Measurements from ENCODE around the gene LCN10.

LCN10 gene

DNA sequence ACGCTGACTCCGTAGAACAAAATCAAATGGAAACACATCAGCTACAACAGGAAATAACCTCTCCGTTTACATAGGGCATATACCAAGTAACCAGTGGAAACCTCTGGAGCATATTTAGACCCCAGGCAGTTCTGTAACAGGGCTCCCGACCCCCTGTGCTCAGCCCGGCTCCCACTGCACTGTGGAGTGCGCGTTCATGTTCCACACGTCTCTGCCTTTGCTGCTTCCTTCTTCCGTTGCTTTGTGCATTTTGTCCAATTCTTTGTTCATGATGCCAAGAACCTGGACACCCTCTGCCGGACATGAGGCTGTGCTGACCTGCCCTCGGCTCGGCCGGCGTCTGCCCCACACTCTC is 49.6 kb downstream of the LCN10 start:
- no peaks in the 10 kb centered on the region for H3K36me3 ChIP-seq (ENCODE audit: control insufficient read depth, insufficient read depth, low read length)
- DNase-seq (ENCODE audit: extremely low read depth, insufficient read length) = no peak
- TF ChIP-seq, protein P1, sequence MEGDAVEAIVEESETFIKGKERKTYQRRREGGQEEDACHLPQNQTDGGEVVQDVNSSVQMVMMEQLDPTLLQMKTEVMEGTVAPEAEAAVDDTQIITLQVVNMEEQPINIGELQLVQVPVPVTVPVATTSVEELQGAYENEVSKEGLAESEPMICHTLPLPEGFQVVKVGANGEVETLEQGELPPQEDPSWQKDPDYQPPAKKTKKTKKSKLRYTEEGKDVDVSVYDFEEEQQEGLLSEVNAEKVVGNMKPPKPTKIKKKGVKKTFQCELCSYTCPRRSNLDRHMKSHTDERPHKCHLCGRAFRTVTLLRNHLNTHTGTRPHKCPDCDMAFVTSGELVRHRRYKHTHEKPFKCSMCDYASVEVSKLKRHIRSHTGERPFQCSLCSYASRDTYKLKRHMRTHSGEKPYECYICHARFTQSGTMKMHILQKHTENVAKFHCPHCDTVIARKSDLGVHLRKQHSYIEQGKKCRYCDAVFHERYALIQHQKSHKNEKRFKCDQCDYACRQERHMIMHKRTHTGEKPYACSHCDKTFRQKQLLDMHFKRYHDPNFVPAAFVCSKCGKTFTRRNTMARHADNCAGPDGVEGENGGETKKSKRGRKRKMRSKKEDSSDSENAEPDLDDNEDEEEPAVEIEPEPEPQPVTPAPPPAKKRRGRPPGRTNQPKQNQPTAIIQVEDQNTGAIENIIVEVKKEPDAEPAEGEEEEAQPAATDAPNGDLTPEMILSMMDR (IDR thresholded peaks at IDR 0.05; ENCODE audit: insufficient read depth, low read length, poor library complexity, severe bottlenecking) = no peak
- no peaks in the 10 kb centered on the region; the same call in 1 of the 2 replicates for H3K27me3 ChIP-seq (replicated peaks; ENCODE audit: control insufficient read depth, insufficient read depth, low read length)
- H3K4me3 ChIP-seq (replicated peaks; ENCODE audit: low read depth, low read length) = no peak overlapping the region

DNA sequence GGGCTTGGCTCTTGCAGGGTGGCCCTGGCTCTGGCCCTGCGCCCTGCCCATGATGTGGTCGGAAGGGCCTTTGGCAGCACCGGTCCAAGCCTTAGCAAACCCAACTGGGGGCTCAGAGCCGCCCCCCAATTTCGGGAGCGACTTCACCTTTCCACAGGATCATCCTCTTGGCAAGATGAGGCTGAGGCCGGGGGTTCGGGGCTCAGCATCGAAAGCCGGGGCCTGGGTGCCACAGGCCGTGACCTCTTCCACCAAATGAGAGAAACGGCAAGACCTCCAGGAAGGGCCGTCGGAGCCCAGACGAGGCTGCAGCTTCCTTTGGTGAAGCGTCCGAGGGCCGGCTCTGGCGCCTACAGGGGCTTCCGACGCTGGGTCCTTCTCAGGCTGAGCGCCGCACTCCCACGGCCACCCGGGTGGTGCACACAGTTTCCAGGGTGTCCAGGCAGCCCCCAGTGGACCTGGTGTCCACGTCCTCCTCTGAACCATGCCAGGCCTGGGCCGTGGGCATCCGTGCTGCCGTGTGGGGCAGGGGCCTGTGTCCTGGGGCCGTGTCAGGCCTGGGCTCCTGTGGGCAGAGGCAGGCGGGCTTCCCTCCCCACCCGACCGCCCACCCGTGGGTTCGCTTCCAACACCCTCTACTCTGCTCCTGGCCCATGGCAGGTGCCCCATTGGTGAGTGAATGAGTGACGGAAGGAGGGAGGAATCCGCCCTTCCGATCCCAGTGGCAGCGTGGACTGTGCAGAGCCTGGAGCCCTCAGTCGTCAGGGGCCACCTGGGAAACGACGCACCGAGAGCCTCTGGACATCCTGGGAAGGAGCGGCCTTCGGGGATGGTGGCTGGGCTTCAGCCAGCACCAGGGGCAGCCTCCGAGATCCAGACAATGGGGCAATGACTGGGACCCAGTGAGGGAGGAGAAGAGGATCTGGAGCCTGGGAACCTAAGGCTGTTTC is 50.3 kb downstream of the LCN10 start:
- TF ChIP-seq, protein P1 (IDR thresholded peaks at IDR 0.05; ENCODE audit: insufficient read depth, low read length, poor library complexity, severe bottlenecking) = no peak
- H3K27me3 ChIP-seq (replicated peaks; ENCODE audit: control insufficient read depth, insufficient read depth, low read length) = no peaks in the 10 kb centered on the region; the same call in 1 of the 2 replicates
- no peak overlapping the region for H3K4me3 ChIP-seq (replicated peaks; ENCODE audit: low read depth, low read length)
- no peak for DNase-seq (ENCODE audit: extremely low read depth, insufficient read length)
- H3K36me3 ChIP-seq (ENCODE audit: control insufficient read depth, insufficient read depth, low read length) = no peaks in the 10 kb centered on the region

DNA sequence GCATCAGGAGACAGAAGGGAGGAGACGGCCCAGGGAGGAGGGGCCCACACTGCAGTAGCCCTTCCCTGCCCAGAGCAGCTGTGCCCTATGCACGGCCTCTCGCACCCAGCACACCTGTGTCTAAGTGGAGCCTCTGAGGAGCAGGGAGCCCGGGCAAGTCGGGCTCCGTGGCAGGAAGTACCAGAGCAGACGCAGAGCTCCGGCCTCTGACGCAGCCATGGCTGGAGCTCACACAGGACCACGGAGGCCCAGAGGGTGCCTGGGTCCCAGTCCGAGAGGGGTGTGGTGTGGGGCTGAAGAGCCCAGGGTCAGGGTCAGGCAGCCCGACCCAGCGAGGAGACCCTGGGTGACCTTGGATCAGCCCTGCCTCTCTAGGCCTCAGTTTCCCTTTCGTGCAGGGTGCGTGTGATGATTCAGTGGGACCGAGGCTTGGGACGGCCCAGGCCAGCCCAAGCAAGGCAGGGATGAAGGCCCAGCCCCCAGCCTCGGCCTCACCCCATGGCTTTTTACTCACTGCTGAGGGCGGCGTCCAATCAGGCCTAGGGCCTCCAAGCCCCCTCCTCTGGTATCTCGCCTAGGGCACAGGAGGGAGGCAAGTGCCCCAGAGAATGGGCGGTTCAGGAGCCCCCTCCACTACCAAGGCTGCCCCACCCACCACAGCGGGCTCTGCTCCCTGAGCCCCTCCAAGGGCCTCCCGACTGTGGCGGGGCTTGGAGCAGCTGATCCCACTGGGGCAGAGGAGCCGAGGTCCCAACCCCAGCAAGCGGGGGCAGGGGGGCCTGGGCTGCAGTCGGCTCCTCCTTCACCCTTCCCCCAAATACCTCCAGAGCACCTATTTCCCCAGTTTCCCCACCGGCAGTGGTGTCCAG is 51.2 kb downstream of the LCN10 start:
- Histone ChIP-seq H3K36me3 (ENCODE audit: control insufficient read depth, insufficient read depth, low read length) (no peaks in the 10 kb centered on the region), H3K27me3 (replicated peaks; ENCODE audit: control insufficient read depth, insufficient read depth, low read length) (no peaks in the 10 kb centered on the region; the same call in 1 of the 2 replicates), H3K4me3 (replicated peaks; ENCODE audit: low read depth, low read length) (no peak overlapping the region)
- TF ChIP-seq, protein P1 (IDR thresholded peaks at IDR 0.05; ENCODE audit: insufficient read depth, low read length, poor library complexity, severe bottlenecking) = no peak
- no peak for DNase-seq (ENCODE audit: extremely low read depth, insufficient read length)

DNA sequence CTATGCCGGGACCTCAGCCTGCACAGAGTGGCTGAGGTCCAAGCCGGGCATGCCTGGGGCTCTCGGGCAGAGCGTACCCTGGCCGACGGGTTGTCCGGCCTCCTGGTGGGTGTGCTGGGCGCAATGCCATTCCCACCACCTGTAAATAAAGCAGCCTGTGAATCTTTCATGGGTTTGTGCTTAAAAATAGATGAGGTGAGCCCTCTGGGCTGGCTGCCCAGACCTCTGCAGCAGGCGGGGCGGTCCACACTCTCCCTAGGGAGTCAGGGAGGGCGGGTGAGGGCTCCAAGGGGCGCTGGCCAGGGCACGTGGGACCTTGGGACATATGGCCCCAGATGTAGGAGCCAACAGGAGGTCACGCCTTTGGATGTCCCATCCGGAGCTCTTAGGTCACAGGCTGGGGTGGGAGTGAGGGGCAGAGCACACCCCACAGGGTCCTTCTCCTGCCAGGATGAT is 51.9 kb downstream of the LCN10 start:
- no peak for DNase-seq (ENCODE audit: extremely low read depth, insufficient read length)
- TF ChIP-seq, protein P1 (IDR thresholded peaks at IDR 0.05; ENCODE audit: insufficient read depth, low read length, poor library complexity, severe bottlenecking) = no peak
- H3K4me3 ChIP-seq (replicated peaks; ENCODE audit: low read depth, low read length) = no peak overlapping the region
- no peaks in the 10 kb centered on the region for H3K36me3 ChIP-seq (ENCODE audit: control insufficient read depth, insufficient read depth, low read length)
- no peaks in the 10 kb centered on the region; the same call in 1 of the 2 replicates for H3K27me3 ChIP-seq (replicated peaks; ENCODE audit: control insufficient read depth, insufficient read depth, low read length)

DNA sequence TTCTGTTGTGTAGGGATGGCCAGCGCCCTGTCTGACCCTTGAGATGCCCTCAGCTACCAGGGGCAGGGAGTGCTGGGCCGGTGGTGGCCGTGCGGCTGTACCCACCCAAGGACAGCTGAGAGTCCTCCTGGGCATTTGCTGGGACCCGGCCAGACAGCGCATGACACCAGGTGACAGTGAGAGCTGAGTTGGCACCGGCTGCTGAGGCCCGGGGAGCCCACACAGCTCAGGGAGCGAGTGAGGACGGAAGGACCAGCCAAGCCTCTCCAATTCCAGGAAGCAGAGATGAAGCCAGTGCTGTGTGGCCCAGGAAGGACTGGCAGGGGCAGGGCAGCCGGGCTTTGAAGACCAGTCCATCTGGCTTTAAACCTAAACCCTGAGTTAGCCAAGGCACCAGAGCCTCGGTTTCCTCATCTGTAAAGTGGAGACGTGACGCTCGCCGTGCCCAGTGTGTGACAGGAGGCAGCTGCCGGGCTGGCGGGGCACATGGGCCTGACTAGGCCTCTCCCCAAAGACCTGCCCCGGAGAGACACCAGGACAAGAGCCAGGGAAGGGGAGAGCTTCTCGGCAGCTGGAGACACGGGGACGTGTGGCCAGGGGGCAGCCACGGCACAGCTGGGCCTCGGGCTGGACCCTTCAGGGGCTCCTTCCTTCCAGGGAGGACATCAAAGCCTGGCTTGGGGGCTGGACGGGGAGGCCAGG is 52.5 kb downstream of the LCN10 start:
- TF ChIP-seq, protein P1 (IDR thresholded peaks at IDR 0.05; ENCODE audit: insufficient read depth, low read length, poor library complexity, severe bottlenecking) = no peak
- DNase-seq (ENCODE audit: extremely low read depth, insufficient read length) = no peak
- Histone ChIP-seq H3K36me3 (ENCODE audit: control insufficient read depth, insufficient read depth, low read length) (no peaks in the 10 kb centered on the region), H3K4me3 (replicated peaks; ENCODE audit: low read depth, low read length) (no peak overlapping the region), H3K27me3 (replicated peaks; ENCODE audit: control insufficient read depth, insufficient read depth, low read length) (no peaks in the 10 kb centered on the region; the same call in 1 of the 2 replicates)
